Cerebellar cortex (tissue), 1 donor: ENCODE measurements around the gene LTBP3.
A peak's percentile ranks its signal among the peaks of the same experiment; 100 is the strongest.

ENCODE experiments used
- DNase-seq: peaks from one replicate; pipeline ENCODE4 v3.0.0-alpha.2; 2015; ENCODE audit warnings: low spot score

LTBP3 gene

GRCh38 chr11:65496304-65497140 lies 61.6 kb downstream of the LTBP3 start:
- peak; percentile 66 for DNase-seq

- DNase-seq = peak; percentile 90
Observed at GRCh38 chr11:65493367-65494176, 64.6 kb downstream of the LTBP3 start.

- DNase-seq = peak; percentile 85
Observed at GRCh38 chr11:65492637-65493366, 65.4 kb downstream of the LTBP3 start.

- no peak for DNase-seq
Observed at GRCh38 chr11:65492387-65492636, 65.8 kb downstream of the LTBP3 start.

- DNase-seq = peak; percentile 48
Observed at GRCh38 chr11:65491614-65492386, 66.4 kb downstream of the LTBP3 start.

- DNase-seq = no peak
Observed at GRCh38 chr11:65491163-65491465, 67.0 kb downstream of the LTBP3 start.

- DNase-seq = peak; percentile 29
Observed at GRCh38 chr11:65489706-65490320, 68.3 kb downstream of the LTBP3 start.

- DNase-seq = peak; percentile 97
Observed at GRCh38 chr11:65489035-65489705, 69.0 kb downstream of the LTBP3 start.
